HG02798 (cell line): Measurements from ENCODE around the gene KRTAP10-12.

Experiments used
- ATAC-seq: cut with Tn5 transposase; IDR thresholded peaks from one replicate; pipeline ENCODE4 v1.9.1; 2021; ENCODE audit warnings: mild to moderate bottlenecking; ENCODE audit not compliant: unreplicated experiment, poor library complexity

The KRTAP10-12 gene

GRCh38 chr21:44710294-44710665, 13.3 kb downstream of the KRTAP10-12 start:
- no peak for ATAC-seq

- ATAC-seq: no peak
These were observed 13.9 kb downstream of the KRTAP10-12 start for GRCh38 chr21:44710756-44711326.

GRCh38 chr21:44711327-44712202, 14.6 kb downstream of the KRTAP10-12 start, which contains the start of gene TSPEAR:
TSS of gene TSPEAR (minus strand) at chr21:44711572. CDS start at chr21:44711514, 58 bp downstream.
- no peak for ATAC-seq

- no peak for ATAC-seq
These were observed 15.4 kb downstream of the KRTAP10-12 start for GRCh38 chr21:44712203-44713028.

- no peak for ATAC-seq
These were observed 16.2 kb downstream of the KRTAP10-12 start for GRCh38 chr21:44713130-44713529.

GRCh38 chr21:44713846-44714245, 16.9 kb downstream of the KRTAP10-12 start:
- ATAC-seq: no peak

- ATAC-seq: no peak
These were observed 17.9 kb downstream of the KRTAP10-12 start for GRCh38 chr21:44714905-44715304.

GRCh38 chr21:44716984-44717383, 20.0 kb downstream of the KRTAP10-12 start:
- no peak for ATAC-seq

GRCh38 chr21:44718093-44718492, 21.1 kb downstream of the KRTAP10-12 start:
- no peak for ATAC-seq

GRCh38 chr21:44718571-44718970, 21.6 kb downstream of the KRTAP10-12 start:
- no peak for ATAC-seq

GRCh38 chr21:44720170-44720569, 23.2 kb downstream of the KRTAP10-12 start:
- ATAC-seq: no peak

- ATAC-seq: no peak
These were observed 25.8 kb downstream of the KRTAP10-12 start for GRCh38 chr21:44722731-44723130.

GRCh38 chr21:44723177-44724131, 26.5 kb downstream of the KRTAP10-12 start:
- no peak for ATAC-seq

- ATAC-seq: no peak
These were observed 27.2 kb downstream of the KRTAP10-12 start for GRCh38 chr21:44724196-44724595.

- no peak for ATAC-seq
These were observed 28.0 kb downstream of the KRTAP10-12 start for GRCh38 chr21:44724926-44725325.

- no peak for ATAC-seq
These were observed 29.9 kb downstream of the KRTAP10-12 start for GRCh38 chr21:44726826-44727225.

GRCh38 chr21:44727321-44727720, 30.3 kb downstream of the KRTAP10-12 start:
- ATAC-seq: no peak

- no peak for ATAC-seq
These were observed 30.8 kb downstream of the KRTAP10-12 start for GRCh38 chr21:44727757-44728156.

GRCh38 chr21:44728716-44729115, 31.7 kb downstream of the KRTAP10-12 start:
- ATAC-seq: no peak
